CD14-positive monocyte (primary cell): ENCODE data around the gene POMGNT2. TPM values are rescaled to one million over a fixed set of nuclear protein-coding genes. Genes with fewer than 3 reads are reported as not detected.

Source experiments
- DNase-seq, 3 donors: peaks; one replicate each; pipeline ENCODE4 v3.0.0-alpha.2; 2011 to 2022
- H2AFZ ChIP-seq: 2 replicates; pipeline ENCODE4 v1.6.0; 2012; ENCODE audit warnings: mild to moderate bottlenecking, low read depth, low read length, inconsistent platforms; ENCODE audit not compliant: insufficient read depth, poor library complexity, severe bottlenecking
- H3K27ac ChIP-seq, 2 donors: 1 replicate in 1 of 2; 2 replicates in 1 of 2; pipeline ENCODE4 v1.5.1; 2012 to 2013; ENCODE audit warnings: low read length in 2 of 2, control low read depth in 1 of 2, inconsistent platforms in 1 of 2, low read depth in 1 of 2, mild to moderate bottlenecking in 1 of 2
- H3K27me3 ChIP-seq, 2 donors: one replicate each; pipeline versions ENCODE4 v1.6.0 to v1.6.1; 2011 to 2013; ENCODE audit warnings: low read length in 2 of 2; ENCODE audit not compliant: control insufficient read depth in 2 of 2, insufficient read depth in 2 of 2
- H3K36me3 ChIP-seq, 2 donors: replicated peaks in 1 of 2; 1 replicate in 1 of 2; 2 replicates in 1 of 2; pipeline versions ENCODE4 v1.5.1 to v1.6.1; 2012 to 2013; ENCODE audit warnings: low read length in 2 of 2, control low read depth in 1 of 2, inconsistent platforms in 1 of 2, mild to moderate bottlenecking in 1 of 2; ENCODE audit not compliant: insufficient read depth in 2 of 2, control insufficient read depth in 1 of 2
- H3K4me1 ChIP-seq, 2 donors: 1 replicate in 1 of 2; 2 replicates in 1 of 2; pipeline versions ENCODE4 v1.5.1 to v1.6.1; 2012 to 2013; ENCODE audit warnings: low read length in 2 of 2, control low read depth in 1 of 2, inconsistent platforms in 1 of 2, mild to moderate bottlenecking in 1 of 2, moderate library complexity in 1 of 2; ENCODE audit not compliant: insufficient read depth in 2 of 2, control insufficient read depth in 1 of 2
- H3K4me2 ChIP-seq: replicated peaks from 2 replicates; pipeline ENCODE3; 2012; ENCODE audit warnings: low read length, moderate library complexity, mild to moderate bottlenecking; ENCODE audit not compliant: poor library complexity, severe bottlenecking; ENCODE audit errors: extremely low read depth
- H3K4me3 ChIP-seq, 3 experiments: fragments of 200-600 bp in 1 of 3; sonication (generic) in 1 of 3; replicated peaks in 1 of 3; 1 replicate in 2 of 3; 2 replicates in 1 of 3; pipeline ENCODE4 v1.5.1; 2011 to 2013; ENCODE audit warnings: low read length in 3 of 3, mild to moderate bottlenecking in 3 of 3, control low read depth in 2 of 3, low read depth in 2 of 3, inconsistent platforms in 1 of 3, moderate library complexity in 1 of 3
- H3K79me2 ChIP-seq: 2 replicates; pipeline ENCODE4 v1.6.0; 2012; ENCODE audit warnings: mild to moderate bottlenecking, control low read depth, inconsistent platforms, low read length, moderate library complexity; ENCODE audit not compliant: insufficient read depth
- H3K9ac ChIP-seq: 2 replicates; pipeline ENCODE4 v1.6.0; 2017; ENCODE audit warnings: low read length, mild to moderate bottlenecking; ENCODE audit not compliant: insufficient read depth, poor library complexity, severe bottlenecking
- H3K9me3 ChIP-seq, 2 donors: replicated peaks in 1 of 2; 1 replicate in 1 of 2; 2 replicates in 1 of 2; pipeline versions ENCODE4 v1.5.1 to v1.6.1; 2012 to 2013; ENCODE audit warnings: low read length in 2 of 2, control low read depth in 1 of 2; ENCODE audit not compliant: control insufficient read depth in 1 of 2, insufficient read depth in 1 of 2
- H4K20me1 ChIP-seq: 2 replicates; pipeline ENCODE4 v1.6.0; 2012; ENCODE audit warnings: mild to moderate bottlenecking, low read length, control low read depth, moderate library complexity; ENCODE audit not compliant: insufficient read depth
- H3K27ac Mint-ChIP-seq, 7 donors: one replicate each; pipeline ENCODE4 v1.8.0; 2020; ENCODE audit warnings: mild to moderate bottlenecking in 7 of 7, mixed read lengths in 7 of 7, moderate library complexity in 6 of 7, inconsistent platforms in 2 of 7
- H3K27me3 Mint-ChIP-seq, 3 donors: one replicate each; pipeline ENCODE4 v1.8.0; 2021 to 2022; ENCODE audit warnings: low read depth in 3 of 3, mild to moderate bottlenecking in 3 of 3, mixed read lengths in 3 of 3, moderate library complexity in 3 of 3, inconsistent platforms in 1 of 3
- H3K36me3 Mint-ChIP-seq, 2 donors: one replicate each; pipeline ENCODE4 v1.8.0; 2020; ENCODE audit warnings: mixed read lengths in 2 of 2, inconsistent platforms in 1 of 2, mild to moderate bottlenecking in 1 of 2
- H3K4me1 Mint-ChIP-seq: one replicate; pipeline ENCODE4 v1.8.0; 2020; ENCODE audit warnings: mild to moderate bottlenecking, mixed read lengths
- H3K4me3 Mint-ChIP-seq, 2 donors: one replicate each; pipeline ENCODE4 v1.8.0; 2020; ENCODE audit warnings: mild to moderate bottlenecking in 2 of 2, mixed read lengths in 2 of 2, moderate library complexity in 1 of 2
- H3K9me3 Mint-ChIP-seq, 7 donors: one replicate each; pipeline ENCODE4 v1.8.0; 2020 to 2022; ENCODE audit warnings: mixed read lengths in 7 of 7, mild to moderate bottlenecking in 6 of 7, moderate library complexity in 6 of 7, inconsistent platforms in 2 of 7
- CTCF ChIP-seq: fragments of 200-600 bp; IDR thresholded peaks from one replicate; pipeline ENCODE4 v1.8.0; 2022; ENCODE audit warnings: antibody characterized with exemption, mild to moderate bottlenecking
- WGBS: methylation state at CpG from one replicate; pipeline ENCODE4 v1.1.5; 2013; ENCODE audit warnings: missing lambda C conversion rate; ENCODE audit not compliant: insufficient coverage; 5-methylcytosine and 5-hydroxymethylcytosine counted together
- intact Hi-C, 2 donors: fragments of 100-400 bp; cut with micrococcal nuclease; formaldehyde crosslinking; loops; one replicate each; pipeline versions ENCODE4 v1.15.0 to v1.15.1; 2023
- polyA plus RNA-seq, 3 donors: library from polyadenylated mRNA; depleted of rRNA in 1 of 3; unstranded in 2 of 3; stranded (reverse) in 1 of 3; fragments of 300-500 nt in 2 of 3; fragments of >200 nt in 1 of 3; fragmentation: Illumina TruSeq in 2 of 3; gene quantifications; 1 replicate in 2 of 3; 2 replicates in 1 of 3; pipeline ENCODE4 v1.2.3, GENCODE V29; 2012 to 2021

Gene POMGNT2
- polyA plus RNA-seq, 3 donors = 4.3 to 5.1 (median 4.4) TPM

DNA sequence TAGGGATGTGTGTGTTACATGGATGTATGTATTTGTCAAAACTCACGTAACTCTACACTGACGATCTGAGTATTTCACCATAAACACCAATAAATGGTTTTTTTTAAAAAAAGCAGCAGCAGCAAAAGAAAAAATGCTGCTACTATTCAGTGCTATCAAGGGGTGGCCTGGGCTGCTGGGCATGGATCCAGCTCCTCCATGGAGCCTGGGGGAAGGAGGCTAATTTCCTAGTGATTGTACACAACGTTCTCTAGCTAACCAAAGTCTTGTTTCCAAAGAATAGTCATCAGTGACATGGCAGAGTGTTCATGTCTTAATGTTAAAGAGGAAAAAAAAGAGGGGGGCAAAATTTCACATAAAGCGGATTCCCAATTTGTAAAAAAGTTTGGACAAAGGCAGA, 29.0 kb downstream of the POMGNT2 start:
- Histone ChIP-seq H3K4me3 (no peak overlapping the region), H3K4me1 (no peaks in the 10 kb centered on the region), H3K9ac (no peak overlapping the region), H3K36me3 (peaks cover 0 to 13% of the 10 kb centered on the region in 2 donors), H3K9me3 (no peaks in the 10 kb centered on the region), H3K79me2 (no peaks in the 10 kb centered on the region), H3K27ac (no peak overlapping the region), H4K20me1 (no peaks in the 10 kb centered on the region), H3K27me3 (no peaks in the 10 kb centered on the region), H2AFZ (no peak overlapping the region), H3K4me2 (no peak overlapping the region)
- no peak for DNase-seq
- WGBS = no CpG with 5 or more reads among the region's 4 CpGs
- Mint-ChIP-seq H3K27me3 (peaks cover 0 to 3% (median 2%) of the 10 kb centered on the region in 3 donors), H3K4me1 (no peaks in the 10 kb centered on the region), H3K36me3 (peaks cover 8 to 21% of the 10 kb centered on the region in 2 donors), H3K4me3 (no peak overlapping the region), H3K9me3 (peaks cover 0 to 14% (median 4%) of the 10 kb centered on the region in 7 donors), H3K27ac (no peak overlapping the region)
- intact Hi-C loops = no loop called here
- TF ChIP-seq CTCF = no peak

DNA sequence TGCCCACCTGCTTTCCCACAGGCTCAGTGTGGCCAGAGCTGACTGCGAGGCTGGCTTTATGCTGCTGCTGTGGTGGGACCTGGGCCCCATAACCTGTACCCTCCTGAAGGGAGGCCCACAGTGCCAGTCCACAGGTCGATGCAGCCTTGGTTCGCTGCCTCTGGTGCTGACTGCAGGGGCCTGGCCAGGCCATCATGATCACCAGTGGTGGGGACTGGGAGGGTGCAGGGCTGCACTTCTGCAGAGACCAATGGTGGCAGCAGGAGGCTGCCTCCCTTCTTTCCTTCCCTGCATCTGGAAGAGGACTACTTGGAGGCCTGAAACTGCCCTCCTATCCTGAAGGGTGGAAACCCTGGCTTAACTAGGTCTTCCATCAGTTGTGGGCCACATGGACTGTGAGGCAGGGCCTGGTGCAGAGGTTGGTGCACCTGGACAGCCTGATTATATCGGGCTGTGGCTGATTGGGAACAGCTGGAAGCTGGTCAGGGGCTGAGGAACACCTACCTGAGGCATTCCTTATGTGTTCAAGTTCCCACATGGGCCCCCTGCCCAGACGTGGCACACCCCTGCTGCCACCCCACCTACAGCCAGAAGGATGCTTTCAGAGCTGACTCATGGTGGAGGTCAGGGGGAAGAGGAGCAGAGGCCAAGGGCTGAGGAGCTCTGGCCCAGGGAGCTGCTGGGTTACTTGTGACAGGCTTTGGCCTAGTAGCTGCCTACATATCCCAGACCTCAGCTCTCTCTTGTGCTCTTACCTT, 29.8 kb downstream of the POMGNT2 start:
- Histone ChIP-seq H3K27ac (no peak overlapping the region), H3K4me3 (no peak overlapping the region), H3K9ac (no peak overlapping the region), H4K20me1 (no peaks in the 10 kb centered on the region), H3K27me3 (no peaks in the 10 kb centered on the region), H2AFZ (no peak overlapping the region), H3K9me3 (no peaks in the 10 kb centered on the region), H3K4me2 (no peak overlapping the region), H3K4me1 (no peaks in the 10 kb centered on the region), H3K79me2 (no peaks in the 10 kb centered on the region), H3K36me3 (peaks cover 0 to 13% of the 10 kb centered on the region in 2 donors)
- peaks cover 0 to 3% (median 0%) of the 10 kb centered on the region in 3 donors for H3K27me3 Mint-ChIP-seq
- no peaks in the 10 kb centered on the region for H3K4me1 Mint-ChIP-seq
- H3K36me3 Mint-ChIP-seq = peaks cover 8 to 18% of the 10 kb centered on the region in 2 donors
- DNase-seq = no peak
- no peak overlapping the region for H3K27ac Mint-ChIP-seq
- H3K9me3 Mint-ChIP-seq = peaks cover 0 to 12% (median 4%) of the 10 kb centered on the region in 7 donors
- no peak overlapping the region for H3K4me3 Mint-ChIP-seq
- intact Hi-C loops = no loop called here
- 84% methylated on average over 5 of the region's 5 CpGs for WGBS
- no peak for TF ChIP-seq CTCF
